Adipose tissue (tissue), 3 donors: ENCODE measurements around the gene NDUFAF8. TPM values are rescaled to one million over a fixed set of nuclear protein-coding genes. Genes with fewer than 3 reads are reported as not detected.

Experiments
- polyA plus RNA-seq, 3 donors: library from polyadenylated mRNA; stranded (reverse); fragments of 200-250 nt; gene quantifications; one replicate each; pipeline ENCODE4 v1.2.3, GENCODE V29; 2013
- donor health status: healthy with polysubstance abuse.
- donor health status: Bipolar disorder and iron deficiency.
- donor health status: healthy.

Gene NDUFAF8
- polyA plus RNA-seq, 3 donors, result 17.7 to 56.3 (median 46.2) TPM

Other genes starting within 250 kb of the NDUFAF8 start
- 10 to 100 TPM; 14.8 to 27.8 (median 26.4) TPM for gene CHMP6, start 247.5 kb upstream of the NDUFAF8 start, polyA plus RNA-seq
- 10 to 100 TPM in 2 of 3 donors, 1 to 10 TPM in 1; 6.9 to 23.7 (median 14.9) TPM for gene BAIAP2, start 204.2 kb upstream of the NDUFAF8 start, polyA plus RNA-seq
- not detected for gene PVALEF, start 73.8 kb upstream of the NDUFAF8 start, polyA plus RNA-seq
- gene AATK, start 73.1 kb upstream of the NDUFAF8 start, polyA plus RNA-seq, result 10 to 100 TPM in 1 of 3 donors, 1 to 10 TPM in 2; 3.9 to 13.2 (median 5.2) TPM
- gene CEP131, start 16.4 kb upstream of the NDUFAF8 start, polyA plus RNA-seq, result 10 to 100 TPM in 1 of 3 donors, 1 to 10 TPM in 2; 5.0 to 12.7 (median 5.4) TPM
- 10 to 100 TPM; 22.7 to 24.7 (median 24.0) TPM for gene TEPSIN, start 263 bp upstream of the NDUFAF8 start, polyA plus RNA-seq
- 100 to 1,000 TPM in 1 of 3 donors, 10 to 100 TPM in 2; 40.7 to 115 (median 80.2) TPM for gene SLC38A10, start 56.0 kb downstream of the NDUFAF8 start, polyA plus RNA-seq
- gene BAHCC1, start 156.1 kb downstream of the NDUFAF8 start, polyA plus RNA-seq, result 10 to 100 TPM in 2 of 3 donors, 1 to 10 TPM in 1; 5.6 to 14.4 (median 12.9) TPM